ENCODE results near the gene LINGO1. TPM values are rescaled to one million over a fixed set of nuclear protein-coding genes. Genes with fewer than 3 reads are reported as not detected.

LINGO1 gene
- total RNA-seq, 4 donors from 2014 or later = 0.83 to 2.2 (median 1.0) TPM; not detected in 1

- Histone ChIP-seq H3K27ac (replicated peaks in 1 of 4) (no peak overlapping the region), H3K4me3 (no peak overlapping the region), H3K27me3 (no peaks in the 10 kb centered on the region), H3K36me3 (no peaks in the 10 kb centered on the region), H3K4me1 (peaks cover 0 to 13% (median 8%) of the 10 kb centered on the region in 4 donors), H3K9me3 (no peaks in the 10 kb centered on the region)
- intact Hi-C loops (cut with DNase I) = no loop called here
- WGBS = 82% methylated on average over 14 of the region's 14 CpGs
- no peak for DNase-seq (ENCODE audit: extremely low spot score)
- TF ChIP-seq POLR2AphosphoS5 (IDR thresholded peaks at IDR 0.05) (no peak), CTCF (IDR thresholded peaks at IDR 0.05) (no peak), POLR2A (IDR thresholded peaks at IDR 0.05; ENCODE audit: low read depth) (no peak), EP300 (IDR thresholded peaks at IDR 0.05) (no peak)
Measured at GRCh38 chr15:77575203-77575934, 57.3 kb downstream of the LINGO1 start.

GRCh38 chr15:77574521-77575202 lies 58.0 kb downstream of the LINGO1 start:
- Histone ChIP-seq H3K27me3 (no peaks in the 10 kb centered on the region), H3K27ac (replicated peaks in 1 of 4) (no peak overlapping the region), H3K4me1 (peaks cover 0 to 16% (median 10%) of the 10 kb centered on the region in 4 donors), H3K36me3 (no peaks in the 10 kb centered on the region), H3K9me3 (no peaks in the 10 kb centered on the region), H3K4me3 (no peak overlapping the region)
- no peak for TF ChIP-seq CTCF (IDR thresholded peaks at IDR 0.05)
- no peak for TF ChIP-seq EP300 (IDR thresholded peaks at IDR 0.05)
- no peak for TF ChIP-seq POLR2AphosphoS5 (IDR thresholded peaks at IDR 0.05)
- TF ChIP-seq POLR2A (IDR thresholded peaks at IDR 0.05; ENCODE audit: low read depth) = no peak
- intact Hi-C loops (cut with DNase I) = no loop called here
- 72% methylated on average over 5 of the region's 6 CpGs for WGBS
- DNase-seq (ENCODE audit: extremely low spot score) = no peak

GRCh38 chr15:77573802-77574201 lies 58.9 kb downstream of the LINGO1 start:
- WGBS = 91% methylated on average over 4 of the region's 4 CpGs
- Histone ChIP-seq H3K9me3 (no peaks in the 10 kb centered on the region), H3K27ac (replicated peaks in 1 of 4) (no peak overlapping the region), H3K36me3 (no peaks in the 10 kb centered on the region), H3K27me3 (no peaks in the 10 kb centered on the region), H3K4me3 (no peak overlapping the region), H3K4me1 (peaks cover 0 to 17% (median 13%) of the 10 kb centered on the region in 4 donors)
- TF ChIP-seq POLR2A (IDR thresholded peaks at IDR 0.05; ENCODE audit: low read depth) (no peak), POLR2AphosphoS5 (IDR thresholded peaks at IDR 0.05) (no peak)
- intact Hi-C loops (cut with DNase I) = no loop called here
- DNase-seq (ENCODE audit: extremely low spot score) = no peak

- TF ChIP-seq CTCF (IDR thresholded peaks at IDR 0.05) (no peak), POLR2AphosphoS5 (IDR thresholded peaks at IDR 0.05) (no peak), POLR2A (IDR thresholded peaks at IDR 0.05; ENCODE audit: low read depth) (no peak), EP300 (IDR thresholded peaks at IDR 0.05) (no peak)
- no peak overlapping the region for H3K27ac ChIP-seq (replicated peaks in 1 of 4)
- WGBS = 84% methylated on average over 4 of the region's 4 CpGs
Measured at GRCh38 chr15:77572186-77572585, 60.5 kb downstream of the LINGO1 start.

GRCh38 chr15:77571741-77572140 lies 61.0 kb downstream of the LINGO1 start:
- TF ChIP-seq POLR2A (IDR thresholded peaks at IDR 0.05; ENCODE audit: low read depth) = no peak
- no peak for TF ChIP-seq CTCF (IDR thresholded peaks at IDR 0.05)
- TF ChIP-seq POLR2AphosphoS5 (IDR thresholded peaks at IDR 0.05) = no peak
- no peak for TF ChIP-seq EP300 (IDR thresholded peaks at IDR 0.05)
- intact Hi-C loops (cut with DNase I) = no loop called here

More at GRCh38 chr15:77572186-77572585, 60.5 kb downstream of the LINGO1 start:
- DNase-seq (ENCODE audit: extremely low spot score) = no peak
- intact Hi-C loops (cut with DNase I) = no loop called here
- no peaks in the 10 kb centered on the region for H3K36me3 ChIP-seq
- peaks cover 0 to 9% (median 5%) of the 10 kb centered on the region in 4 donors for H3K4me1 ChIP-seq
- H3K27me3 ChIP-seq = no peaks in the 10 kb centered on the region
- no peak overlapping the region for H3K4me3 ChIP-seq
- no peaks in the 10 kb centered on the region for H3K9me3 ChIP-seq

More at GRCh38 chr15:77571741-77572140, 61.0 kb downstream of the LINGO1 start:
- 89% methylated on average over 15 of the region's 15 CpGs for WGBS
- Histone ChIP-seq H3K27ac (replicated peaks in 1 of 4) (no peak overlapping the region), H3K9me3 (no peaks in the 10 kb centered on the region), H3K4me3 (no peak overlapping the region), H3K36me3 (no peaks in the 10 kb centered on the region), H3K27me3 (no peaks in the 10 kb centered on the region), H3K4me1 (peaks cover 0 to 6% (median 4%) of the 10 kb centered on the region in 4 donors)
- no peak for DNase-seq (ENCODE audit: extremely low spot score)

Data from esophagus muscularis mucosa (tissue), 4 donors.